Activated CD4-positive, alpha-beta T cell treated with anti-CD3 and anti-CD28 coated beads, Interleukin-2, amount 50 U/mL, for 48 hours (primary cell): Measurements from ENCODE around the gene WNT2.

Experiments
- DNase-seq, 2 experiments: peaks; one replicate each; pipeline ENCODE4 v3.0.0-alpha.2; 2020

Gene WNT2

DNA sequence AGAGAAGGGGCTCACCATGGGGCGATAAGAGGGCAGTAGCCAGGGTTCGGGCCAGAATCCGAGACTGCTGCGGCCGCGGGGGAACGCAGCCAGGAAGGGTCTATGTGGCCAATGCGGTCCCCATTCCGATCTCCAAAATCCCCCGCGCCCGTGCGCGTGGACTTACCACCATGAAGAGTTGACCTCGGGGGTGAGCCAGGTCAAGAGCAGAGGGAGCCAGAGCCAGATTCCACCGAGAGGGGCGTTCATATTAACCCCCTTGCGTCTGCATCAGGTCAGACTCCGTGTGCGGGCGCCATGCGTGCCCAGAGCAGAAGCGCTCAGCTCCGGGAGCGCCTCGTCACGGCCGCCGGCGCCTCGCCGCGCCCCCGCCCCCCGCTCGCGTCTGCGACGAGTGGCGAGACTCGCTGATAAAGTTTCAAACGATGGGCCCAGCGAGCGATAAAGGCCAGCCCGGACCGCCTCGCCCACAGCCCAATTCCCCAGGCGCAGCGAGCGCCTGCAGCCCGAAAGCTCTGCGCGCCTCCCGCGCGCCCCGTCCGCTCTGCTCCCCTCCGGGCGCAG, at the start of gene WNT2:
WNT2 (minus strand) TSS at position 318 of the 564 bp plus-strand sequence; CDS start at position 249, 69 bp downstream.
- DNase-seq: no peak

DNA sequence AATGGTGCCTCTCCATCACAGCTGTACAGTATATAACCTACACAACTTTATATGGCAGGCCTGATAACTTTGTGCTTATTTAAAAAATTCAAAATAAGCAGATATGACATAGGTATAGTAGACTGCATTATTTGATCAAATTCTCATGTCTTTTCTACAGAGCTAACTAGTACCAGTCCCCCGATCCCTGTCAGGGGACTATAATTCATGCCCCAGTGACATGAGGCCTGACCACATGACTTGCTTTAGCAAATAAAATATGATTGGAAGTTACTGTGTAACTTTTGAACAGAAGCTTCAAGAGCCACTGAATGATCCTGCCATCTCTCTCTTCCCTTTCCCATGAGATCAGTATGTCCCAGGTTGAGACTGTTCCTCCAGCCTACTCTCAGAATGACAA, 49.2 kb upstream of the WNT2 start:
- no peak for DNase-seq

DNA sequence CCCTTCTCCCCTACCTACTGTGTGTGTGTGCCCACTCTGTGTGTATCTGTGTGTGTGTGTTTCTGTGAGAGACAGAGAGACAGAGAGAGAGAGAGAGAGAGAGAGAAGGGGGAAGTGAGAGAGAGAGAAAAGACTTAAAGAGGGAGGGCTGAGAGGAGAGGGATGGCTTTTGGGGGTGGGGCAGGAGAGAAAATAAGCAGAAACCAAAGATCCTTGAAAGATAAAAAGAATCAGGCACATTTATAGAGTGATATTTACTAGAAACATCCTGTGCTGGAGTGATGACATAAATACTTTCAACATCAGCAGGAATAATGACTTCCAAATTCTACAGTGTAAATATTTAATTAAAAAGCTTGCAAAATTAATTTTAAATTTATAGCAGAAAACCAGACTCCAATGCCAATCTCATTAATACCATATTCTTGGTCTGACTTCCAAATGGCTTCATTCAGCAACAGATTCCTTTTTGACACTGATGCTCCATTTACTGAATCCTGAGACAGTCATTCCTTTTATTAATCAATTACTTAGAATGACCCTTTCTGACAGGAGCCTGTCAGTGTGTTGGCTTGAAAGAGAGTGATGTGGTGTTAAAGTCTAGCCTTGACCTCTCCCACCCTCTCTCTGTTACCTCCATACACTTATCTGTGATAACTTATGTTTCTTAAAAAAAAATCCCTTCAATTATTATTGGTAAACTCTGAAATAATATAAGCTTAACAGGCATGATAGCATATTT, 41.7 kb upstream of the WNT2 start:
- DNase-seq: no peak

GRCh38 chr7:117362294-117362888, 39.5 kb upstream of the WNT2 start:
- DNase-seq: no peak

DNA sequence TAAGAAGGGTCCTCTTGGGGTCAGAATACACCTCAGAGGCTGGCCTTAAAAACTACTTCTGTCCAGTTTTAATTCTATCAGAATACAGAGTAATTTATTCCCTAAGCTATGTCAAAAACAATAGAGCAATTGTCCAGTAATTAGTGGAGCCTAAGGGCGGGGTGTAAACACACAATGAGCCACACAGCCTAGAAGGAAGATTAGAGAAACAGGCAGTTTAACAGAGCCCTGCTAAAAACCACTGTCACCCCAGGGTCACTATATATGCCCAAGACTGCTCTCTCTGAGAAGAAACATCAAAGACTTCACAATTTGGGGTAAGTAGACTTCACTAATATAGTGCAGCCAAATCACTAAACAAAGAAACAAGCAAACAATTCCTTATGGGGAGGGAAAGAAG, 27.2 kb upstream of the WNT2 start:
- DNase-seq: no peak

DNA sequence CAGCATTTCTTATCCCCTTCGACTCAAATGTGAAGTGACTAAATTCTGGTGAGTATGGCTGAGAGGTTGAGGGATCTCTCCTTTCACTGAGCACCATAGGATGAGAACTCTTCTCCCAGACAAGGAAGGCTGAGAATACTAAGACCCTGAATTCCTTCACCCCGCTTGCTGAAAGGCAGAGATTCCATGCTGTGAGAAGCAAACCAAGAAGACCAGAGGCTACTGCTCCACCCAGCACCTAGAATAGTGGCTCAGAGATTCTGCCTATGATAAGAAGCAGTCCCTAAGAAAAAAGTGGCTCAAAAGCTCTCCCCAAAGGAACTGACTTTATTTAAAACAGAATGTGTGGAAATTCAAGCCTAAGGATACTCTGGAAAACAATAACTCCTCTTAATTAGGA, 26.7 kb upstream of the WNT2 start:
- no peak for DNase-seq

GRCh38 chr7:117347962-117348672, 25.3 kb upstream of the WNT2 start:
- DNase-seq: no peak

DNA sequence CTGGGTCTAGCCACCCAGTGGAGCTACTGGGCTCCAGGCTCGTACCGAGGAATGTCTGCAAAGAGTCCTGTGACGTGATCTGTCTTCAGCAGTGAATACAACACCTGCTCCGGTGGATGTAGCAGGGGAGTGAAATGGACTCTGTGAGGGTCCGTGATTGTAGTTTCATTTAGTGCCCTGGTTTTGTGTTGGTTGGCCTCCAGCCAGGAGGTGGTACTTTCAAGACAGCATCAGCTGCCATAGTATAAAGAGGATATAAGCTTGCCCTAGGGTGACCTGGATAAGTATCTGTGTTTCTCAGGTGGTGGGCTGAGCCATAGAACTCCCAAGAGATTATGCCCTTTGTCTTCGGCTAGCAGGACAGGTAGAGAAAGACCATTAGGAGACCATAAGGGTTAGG, 24.6 kb upstream of the WNT2 start:
- DNase-seq: no peak

DNA sequence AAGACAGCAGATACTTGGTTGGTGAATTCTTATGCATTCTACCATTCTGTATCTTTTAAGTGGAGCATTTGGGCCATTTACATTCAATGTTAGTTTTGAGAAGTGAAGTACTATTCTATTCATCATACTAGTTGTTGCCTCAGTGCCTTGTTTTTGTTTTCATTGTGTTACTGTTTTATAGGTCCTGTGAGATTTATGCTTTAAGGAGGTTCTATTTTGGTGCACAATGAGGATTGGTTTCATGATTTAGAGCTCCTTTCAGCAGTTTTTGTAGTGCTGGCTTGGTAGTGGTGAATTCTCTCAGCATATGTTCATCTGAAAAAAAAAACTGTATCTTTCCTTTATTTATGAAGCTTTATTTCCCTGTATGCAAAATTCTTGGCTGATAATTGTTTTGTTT, 23.3 kb upstream of the WNT2 start:
- no peak for DNase-seq

- DNase-seq: no peak
Observed at GRCh38 chr7:117338020-117338419, 15.2 kb upstream of the WNT2 start.

DNA sequence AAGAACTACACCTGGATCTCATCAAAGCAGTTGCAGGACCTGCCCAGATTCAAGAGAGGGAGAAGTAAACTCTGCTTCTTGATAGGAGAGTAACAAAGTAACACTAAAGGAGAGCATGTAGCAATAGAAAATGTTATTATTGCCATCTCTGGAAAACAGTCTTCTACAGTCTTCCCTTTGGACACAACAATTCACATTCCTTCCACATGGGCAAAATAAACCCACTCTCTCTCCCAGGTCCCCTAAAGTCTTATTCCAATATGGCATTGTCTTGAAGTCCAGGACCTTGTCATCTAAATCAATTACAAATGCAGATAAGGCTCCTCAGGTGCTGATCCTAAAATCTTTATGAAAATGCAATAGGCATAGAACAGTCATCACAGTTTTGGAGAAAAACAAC, 10.3 kb upstream of the WNT2 start:
- no peak for DNase-seq

GRCh38 chr7:117332031-117332430, 9.2 kb upstream of the WNT2 start:
- DNase-seq: no peak

DNA sequence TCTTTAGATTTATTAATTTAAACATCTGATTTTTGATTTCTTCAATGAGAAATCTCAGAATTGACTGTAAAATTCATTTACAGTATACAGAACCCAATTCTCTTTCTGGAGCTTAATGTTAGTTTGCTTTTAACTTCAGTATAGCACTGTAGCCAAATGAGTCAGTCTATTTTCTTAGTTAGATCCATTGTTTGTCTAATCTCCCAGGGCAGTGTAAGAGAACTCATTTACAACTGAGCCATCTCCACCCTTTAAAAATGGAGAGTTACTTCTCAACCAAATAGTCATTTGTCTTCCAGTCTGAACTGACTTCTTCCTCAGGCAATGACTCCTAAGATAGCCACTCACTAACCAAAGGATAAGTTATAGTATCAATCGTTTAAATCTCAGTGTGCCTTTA, 3.0 kb upstream of the WNT2 start:
- DNase-seq: no peak

GRCh38 chr7:117324960-117325359, 2.1 kb upstream of the WNT2 start:
- no peak for DNase-seq

- DNase-seq: no peak
Observed at GRCh38 chr7:117323851-117324711, 1.2 kb upstream of the WNT2 start.

GRCh38 chr7:117323305-117323850, 520 bp upstream of the WNT2 start:
- no peak for DNase-seq

GRCh38 chr7:117320523-117320922, 2.3 kb downstream of the WNT2 start:
- no peak for DNase-seq

GRCh38 chr7:117319181-117319580, 3.7 kb downstream of the WNT2 start:
- DNase-seq: no peak

DNA sequence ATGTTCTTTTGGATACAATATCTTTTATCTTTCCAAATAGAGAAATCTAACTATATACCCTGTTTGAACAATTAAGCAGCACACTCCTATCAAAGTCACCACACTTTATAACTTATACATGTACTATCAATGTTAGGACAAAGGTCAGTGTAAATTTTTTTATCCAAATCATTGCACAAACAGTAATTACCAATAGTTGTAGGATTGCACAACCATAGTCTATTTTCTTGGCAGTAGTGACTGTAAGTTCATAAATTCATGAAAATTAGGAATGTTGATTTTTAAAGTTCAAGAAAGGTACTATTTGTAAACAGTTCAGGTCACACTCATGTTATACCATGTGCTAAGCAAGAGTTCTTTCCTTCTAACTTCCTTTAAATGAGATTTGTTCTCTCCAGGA, 9.3 kb downstream of the WNT2 start:
- DNase-seq: no peak

GRCh38 chr7:117312593-117313580, 10.0 kb downstream of the WNT2 start:
- DNase-seq: no peak

GRCh38 chr7:117308891-117309290, 14.0 kb downstream of the WNT2 start:
- no peak for DNase-seq
